HG03342 (cell line): ENCODE results near the gene MORN1.

Experiments used
- ATAC-seq: cut with Tn5 transposase; IDR thresholded peaks from one replicate; pipeline ENCODE4 v1.9.1; 2021; ENCODE audit warnings: mild to moderate bottlenecking, moderate library complexity; ENCODE audit not compliant: unreplicated experiment

MORN1 gene

DNA sequence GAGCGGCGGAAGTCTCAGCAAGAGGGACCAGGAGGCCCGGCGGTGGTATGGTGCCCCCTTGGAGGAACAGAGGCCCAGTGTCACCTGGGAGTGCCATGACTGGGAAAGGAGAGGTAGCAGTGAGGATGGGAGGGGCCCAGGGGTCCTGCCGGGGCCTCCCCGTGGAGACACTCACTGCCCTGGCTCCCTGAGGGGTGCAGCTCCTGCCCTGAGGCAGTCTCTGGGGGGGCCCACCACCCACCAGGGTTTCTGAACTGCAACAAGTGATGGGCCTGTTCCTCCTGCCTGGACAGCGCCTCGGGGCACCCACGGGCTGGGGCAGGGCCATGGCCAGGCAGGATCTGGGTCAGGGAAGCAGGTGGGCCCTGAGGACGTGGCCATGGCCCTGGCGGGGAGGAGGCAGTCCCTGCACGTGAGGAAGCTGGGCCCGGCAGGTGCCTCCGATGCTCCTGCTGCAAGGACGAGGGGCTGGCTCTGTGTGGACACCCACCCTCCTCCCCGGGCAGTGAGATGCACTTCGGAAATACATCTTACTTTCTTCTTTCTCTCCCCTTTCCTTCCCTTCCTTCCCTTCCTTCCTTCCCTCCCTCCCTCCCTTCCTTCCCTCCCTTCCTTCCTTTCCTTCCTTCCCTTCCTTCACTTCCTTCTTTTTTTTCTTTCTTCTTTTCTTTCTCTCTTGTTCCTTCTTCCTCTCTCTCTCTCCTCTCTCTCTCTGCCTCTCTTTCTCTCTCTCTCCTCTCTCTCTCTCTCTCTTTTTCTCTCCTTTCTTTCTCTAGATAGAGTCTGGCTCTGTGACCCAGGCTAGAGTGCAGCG, 66.6 kb downstream of the MORN1 start:
- ATAC-seq, result no peak

DNA sequence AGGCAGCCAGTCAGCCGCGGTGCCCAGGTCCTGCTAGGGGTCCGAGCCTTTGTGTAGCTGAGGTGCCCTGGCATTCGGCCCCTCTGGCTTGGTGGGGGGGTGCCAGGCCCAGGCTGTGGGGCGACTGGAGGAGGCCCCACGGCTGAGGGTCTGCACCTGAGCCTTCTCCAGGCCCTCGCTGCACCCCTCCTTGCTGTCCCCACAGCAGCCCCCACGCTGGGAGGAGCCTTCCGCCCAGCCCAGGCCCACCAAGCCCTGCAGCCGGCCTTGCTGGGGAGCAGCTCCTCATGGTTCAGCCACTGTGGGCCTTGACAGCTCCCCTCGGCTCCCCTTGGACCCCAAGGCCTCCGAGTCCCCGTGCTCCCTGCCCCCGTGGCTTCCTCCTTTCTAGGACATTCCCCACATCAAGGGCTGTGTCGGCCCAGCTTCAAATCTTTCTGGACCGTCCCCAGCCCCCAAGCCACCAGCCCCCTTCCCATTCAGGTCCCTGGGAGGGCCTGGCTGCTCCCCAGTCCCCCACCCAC, 67.8 kb downstream of the MORN1 start:
- ATAC-seq, result no peak

DNA sequence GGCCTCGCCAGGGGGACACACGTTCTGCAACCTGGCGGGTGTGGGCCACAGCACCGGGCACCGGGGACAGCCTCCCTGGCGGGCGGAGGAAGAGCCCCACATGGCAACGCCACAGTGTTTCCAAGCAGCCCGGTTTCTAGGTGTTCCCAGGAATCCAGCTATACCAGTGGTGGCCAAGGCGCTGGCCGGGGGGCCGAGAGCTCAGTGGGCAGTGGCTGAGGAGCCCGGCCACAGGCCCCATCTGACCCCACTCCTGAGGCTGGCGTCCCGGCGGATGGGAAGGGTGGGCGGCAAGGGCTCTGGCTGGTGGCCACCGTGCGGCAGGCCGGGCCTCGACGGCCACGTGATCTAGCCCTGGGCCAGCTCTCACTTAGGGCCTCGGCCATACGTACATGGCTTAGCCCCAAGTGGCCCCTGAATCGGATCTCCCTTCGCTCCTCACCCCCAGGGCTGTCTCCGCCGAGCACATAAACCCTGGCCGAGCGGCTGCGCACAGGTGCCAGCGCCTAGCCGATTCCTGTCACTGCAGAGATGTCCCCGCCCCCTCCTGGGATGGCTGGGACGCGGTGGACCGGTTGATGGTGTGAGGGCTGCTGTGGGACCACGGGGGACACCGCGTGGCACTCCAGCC, 68.7 kb downstream of the MORN1 start:
- no peak for ATAC-seq

DNA sequence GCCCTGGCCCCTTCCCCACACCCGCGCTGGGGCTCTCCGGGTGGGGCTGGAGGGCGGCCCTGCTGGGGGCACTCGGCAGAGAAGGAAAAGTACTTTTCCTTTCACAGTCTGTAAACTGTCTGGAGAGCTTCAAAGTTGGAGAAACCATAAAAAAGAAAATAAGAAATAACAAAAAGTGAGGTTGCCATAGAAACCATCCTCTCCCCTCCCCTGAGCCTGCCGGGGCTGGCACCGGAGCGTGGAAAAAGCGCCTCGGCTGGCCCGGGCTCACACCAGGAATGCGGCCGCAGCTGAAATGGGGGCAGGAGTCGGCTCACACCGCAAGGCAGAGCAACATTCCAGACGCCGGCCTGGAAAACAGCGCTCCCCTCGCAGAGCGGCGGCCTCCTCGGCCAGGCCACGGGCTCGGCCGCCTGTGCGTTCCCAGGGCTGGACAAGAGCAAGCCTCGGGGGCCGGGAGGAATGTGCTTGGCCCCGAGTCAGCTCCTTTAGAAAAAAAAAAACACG, 69.2 kb downstream of the MORN1 start:
- ATAC-seq, result no peak

DNA sequence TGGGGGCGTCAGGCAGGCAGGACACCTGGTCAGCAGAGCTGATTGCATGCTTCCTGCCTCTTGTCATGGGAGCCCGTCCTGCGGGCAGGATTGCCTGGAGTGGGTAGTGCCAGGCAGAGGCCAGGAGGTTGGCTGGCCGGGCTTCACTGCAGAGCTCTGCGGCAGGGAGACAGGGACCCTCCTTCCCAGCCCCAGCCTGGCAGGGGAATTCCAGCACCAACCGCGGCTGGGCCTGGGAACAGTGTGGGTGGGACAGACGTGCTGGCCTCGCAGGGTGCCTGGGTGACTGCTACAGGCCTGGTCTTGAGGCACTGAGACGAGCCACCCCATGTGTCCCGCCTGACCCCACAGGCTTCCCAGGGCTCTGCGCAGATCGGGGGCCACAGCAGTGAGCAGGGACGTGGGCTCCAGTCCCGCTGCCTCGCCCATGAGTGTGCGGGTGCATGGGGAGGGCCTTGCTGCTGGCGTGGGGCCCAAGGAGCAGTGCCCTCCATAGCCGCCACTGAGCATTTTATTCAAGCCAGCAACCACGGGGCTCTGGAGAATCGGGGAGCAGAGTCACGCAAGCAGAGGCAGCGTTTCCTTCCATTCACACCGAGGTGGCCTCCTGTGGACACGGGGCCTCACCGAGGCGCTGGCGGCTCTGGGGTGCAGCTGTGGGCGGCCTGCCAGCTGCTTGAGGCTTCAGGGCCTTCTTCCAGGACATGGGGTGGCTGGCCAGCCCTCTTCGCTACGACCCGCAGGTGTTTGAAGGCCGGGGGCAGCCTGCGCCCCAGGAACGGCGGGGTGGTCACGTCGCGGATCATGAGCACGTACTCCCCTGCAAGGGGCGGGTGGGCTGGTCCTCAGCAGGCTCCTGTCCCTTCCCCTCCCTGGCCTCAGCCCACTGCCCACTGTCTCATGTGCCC, 70.3 kb downstream of the MORN1 start:
- no peak for ATAC-seq

DNA sequence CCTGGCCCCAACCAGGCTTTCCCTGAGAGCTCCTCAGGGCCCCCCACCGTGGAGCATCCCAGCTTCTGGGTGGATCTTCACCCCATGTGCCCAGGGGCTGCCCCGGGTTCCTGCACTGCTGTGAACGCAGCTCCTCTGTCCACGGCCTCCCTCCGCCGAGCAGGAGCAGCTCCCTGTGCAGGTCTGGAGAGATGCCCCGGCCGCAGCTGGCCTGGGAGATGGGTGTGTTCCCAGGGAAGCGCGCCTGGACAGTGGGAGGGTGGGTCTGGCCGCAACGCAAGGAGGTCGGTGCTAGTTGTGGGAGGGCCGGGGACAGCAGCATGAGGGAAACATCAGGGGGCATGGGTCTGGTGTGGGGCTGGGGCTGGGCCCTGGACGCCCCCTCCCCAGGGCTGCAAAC, 71.3 kb downstream of the MORN1 start:
- ATAC-seq, result no peak

DNA sequence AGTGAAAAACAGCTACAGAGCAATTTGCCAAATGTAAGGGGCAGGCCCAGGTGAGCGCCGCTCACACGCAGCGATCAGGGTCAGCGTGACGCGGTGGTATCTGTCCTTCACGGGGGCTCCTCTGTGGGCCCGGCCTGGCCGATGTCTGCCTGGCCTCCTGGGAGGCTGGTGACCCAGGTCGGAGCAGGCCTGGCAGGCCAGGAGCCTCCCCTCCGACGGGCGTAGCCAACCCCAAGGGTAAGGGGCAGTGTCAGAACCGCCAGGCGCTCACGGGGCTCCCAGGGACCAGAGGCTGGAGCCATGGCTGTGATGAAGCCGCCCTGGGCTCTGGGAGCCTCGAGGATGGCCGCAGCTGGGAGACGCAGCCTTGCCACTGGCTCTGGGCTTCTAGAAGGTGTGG, 72.1 kb downstream of the MORN1 start:
- no peak for ATAC-seq

GRCh38 chr1:2318314-2319278, 72.8 kb downstream of the MORN1 start:
- no peak for ATAC-seq

DNA sequence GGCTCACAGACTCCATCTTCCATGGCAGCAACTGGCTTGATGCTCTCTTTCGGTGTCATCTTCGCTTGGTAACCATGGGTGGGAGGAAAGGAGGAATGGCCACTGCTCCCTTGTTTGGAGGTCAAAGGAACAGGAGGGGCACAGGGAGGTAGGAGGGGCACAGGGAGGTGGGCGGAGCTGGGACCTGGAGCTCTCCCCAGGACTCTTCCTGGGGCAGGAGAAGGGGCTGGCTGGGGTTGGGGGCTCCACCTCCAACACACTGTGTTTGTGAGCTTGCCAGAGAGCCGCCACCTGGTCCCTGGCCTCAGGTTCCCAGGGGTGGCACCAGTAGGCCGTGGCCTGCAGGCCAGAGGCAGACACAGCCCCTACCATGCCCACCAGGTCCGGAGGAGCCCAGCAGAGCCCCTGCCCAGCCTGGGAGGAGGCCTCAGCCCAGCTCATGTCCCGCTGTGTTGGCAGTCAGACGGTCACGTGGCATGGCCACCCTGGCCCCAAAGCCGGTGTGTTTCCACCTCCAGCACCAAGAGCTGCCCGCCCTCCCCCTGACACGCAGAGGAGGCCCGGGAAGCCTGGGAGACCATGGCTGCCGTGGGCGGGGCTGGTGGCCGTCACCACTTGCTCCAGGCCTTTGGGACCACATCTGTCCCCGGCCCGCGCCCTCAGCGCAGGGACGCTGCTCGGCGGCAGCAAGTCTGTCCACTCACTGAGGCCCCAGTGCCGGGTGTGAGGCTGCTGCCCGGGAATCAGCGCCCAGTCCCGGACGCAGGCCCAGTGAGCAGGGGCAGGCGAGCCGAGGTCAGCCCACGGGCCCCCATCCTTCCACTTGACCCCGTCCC, 73.9 kb downstream of the MORN1 start:
- ATAC-seq, result no peak

- ATAC-seq, result no peak
Observed at GRCh38 chr1:2316451-2316961, 74.8 kb downstream of the MORN1 start.

DNA sequence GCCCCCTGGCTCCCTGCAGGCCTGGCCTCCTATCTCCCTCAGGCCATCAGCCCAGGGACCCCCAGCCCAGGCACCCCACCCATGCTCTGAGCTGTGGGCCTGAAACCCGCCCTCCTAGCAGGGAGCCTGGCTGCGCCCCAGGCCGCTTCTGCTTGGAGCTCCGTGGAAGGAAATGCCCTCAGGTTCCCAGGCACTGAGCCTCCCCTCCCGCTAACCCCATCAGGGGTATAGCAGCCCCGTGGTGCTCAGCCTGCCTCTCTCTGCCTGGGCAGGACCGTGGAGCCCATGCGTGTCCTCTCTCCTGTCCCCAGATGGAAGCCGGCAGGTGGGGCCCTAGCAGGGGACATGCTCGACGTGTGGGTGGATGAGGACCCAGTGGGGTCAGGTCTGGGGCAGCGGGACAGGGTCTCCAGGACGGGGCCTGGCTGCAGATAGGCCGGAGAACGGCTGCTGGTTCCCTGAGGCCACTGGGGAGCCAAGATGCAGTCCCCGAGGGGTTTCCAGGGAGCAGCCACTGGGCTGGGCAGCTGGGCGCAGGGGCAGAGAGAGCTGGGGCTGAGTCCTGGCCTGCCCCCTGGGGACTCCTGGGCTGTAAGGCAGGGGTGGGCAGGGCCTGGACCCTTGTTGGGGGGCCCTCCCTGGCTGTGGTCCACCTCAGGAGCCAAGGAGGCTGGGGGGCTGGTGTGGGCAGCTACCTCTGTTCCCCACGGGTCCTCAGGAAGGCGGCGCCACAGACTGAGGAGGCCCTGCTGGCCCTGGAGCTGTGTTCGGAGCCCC, 75.5 kb downstream of the MORN1 start:
- ATAC-seq, result no peak

GRCh38 chr1:2314803-2315673, 76.3 kb downstream of the MORN1 start:
- ATAC-seq, result no peak

DNA sequence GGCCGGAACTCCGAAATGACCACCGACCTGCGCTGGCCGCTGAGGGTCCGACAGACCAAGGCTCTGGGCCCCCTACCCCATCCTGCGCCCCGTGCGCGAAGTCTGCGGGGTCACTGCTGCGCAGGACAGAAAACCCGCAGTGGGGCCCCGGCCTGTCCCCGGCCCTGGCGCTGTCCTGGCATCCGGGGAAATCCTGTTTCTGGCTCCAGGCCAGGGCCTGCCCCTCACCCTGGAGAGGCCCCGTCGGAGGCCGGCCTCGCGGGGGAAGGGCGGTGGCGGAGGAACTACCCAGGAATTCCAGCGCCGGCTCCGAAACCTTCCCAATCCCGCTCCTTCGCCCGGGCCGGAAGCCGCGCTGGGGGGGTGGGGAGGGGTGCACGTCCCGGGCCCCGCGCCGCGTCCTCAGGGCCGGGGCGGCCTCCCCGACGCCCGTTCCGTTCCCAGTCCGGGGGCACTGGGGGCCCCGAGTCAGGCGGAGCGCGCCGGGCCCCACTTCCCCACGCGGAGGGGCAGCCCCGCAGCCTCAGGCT, 77.0 kb downstream of the MORN1 start:
- no peak for ATAC-seq

DNA sequence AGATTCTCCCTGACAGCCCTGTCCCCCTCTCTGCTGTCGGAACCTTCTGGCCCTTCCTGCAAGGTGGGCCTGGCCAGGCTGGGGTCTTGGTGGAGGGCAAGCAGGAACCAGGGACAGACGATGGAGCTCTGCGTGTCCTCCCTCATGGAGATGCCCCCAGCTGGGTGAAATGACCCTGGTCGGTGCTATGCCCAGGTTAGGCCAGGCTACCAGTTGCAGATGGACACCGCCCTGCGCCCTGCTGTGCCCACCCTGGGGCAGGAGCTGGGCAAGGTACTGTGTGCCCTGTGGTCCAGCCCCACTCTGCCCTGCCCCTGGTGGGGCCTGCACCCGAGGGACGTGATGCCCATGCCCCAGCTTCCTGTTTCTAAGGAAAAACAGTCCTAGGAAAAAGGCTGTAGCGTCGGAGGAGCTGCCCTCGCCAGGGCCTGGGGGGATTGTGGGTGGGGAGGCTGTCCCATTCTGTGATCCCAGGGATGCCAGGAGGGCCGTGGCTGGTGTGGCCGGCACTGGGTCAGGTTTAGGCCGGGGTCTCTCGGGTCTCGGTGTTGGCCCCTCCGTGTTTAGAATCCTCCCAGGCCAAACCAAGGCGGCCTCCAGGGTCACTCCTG, 77.6 kb downstream of the MORN1 start:
- ATAC-seq, result no peak

DNA sequence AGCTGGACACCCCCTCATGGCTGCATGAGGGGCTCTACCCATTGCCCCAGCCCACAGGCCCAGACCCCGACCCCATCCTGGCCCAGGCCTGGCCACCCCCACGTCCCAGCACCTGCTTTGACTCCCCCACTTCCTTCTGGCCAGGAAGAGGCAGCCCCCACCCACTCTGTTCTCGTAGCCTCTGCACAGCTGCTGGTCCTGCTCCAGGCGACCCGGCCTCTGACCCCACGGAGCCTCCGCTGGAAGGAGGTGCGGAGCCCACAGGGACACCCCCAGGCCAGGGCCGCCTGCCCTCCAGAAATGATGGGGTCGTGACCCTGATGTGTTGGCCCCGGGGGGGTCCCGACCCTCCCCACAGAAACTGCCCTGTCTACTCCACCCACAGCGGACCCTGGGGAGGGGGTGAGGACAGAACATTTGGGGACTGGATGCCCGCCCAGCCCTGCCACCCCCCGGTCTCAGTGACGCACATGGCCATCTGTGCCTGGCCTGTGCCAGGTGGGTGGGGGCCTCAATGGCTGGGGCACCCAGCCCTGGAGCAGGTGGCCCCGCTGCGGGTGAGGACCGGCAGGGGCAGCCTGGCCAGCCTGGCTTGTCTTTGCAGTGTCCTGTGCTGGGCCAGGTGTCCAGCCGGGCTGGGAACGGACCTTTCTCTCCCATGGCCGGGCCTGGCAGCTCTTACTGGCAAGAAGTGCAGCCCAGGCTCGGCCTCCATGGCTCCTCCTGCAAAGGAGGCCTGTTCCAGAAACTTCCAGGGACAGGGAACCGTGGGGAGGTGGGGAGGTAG, 78.6 kb downstream of the MORN1 start:
- ATAC-seq, result no peak

GRCh38 chr1:2312160-2312514, 79.2 kb downstream of the MORN1 start:
- ATAC-seq, result no peak
